ENCODE results near the gene UHRF2.
"Not testable (repeated sequence)": the region's sequence is repeated elsewhere in the genome, so short reads cannot be mapped to it uniquely, and the experiment has no call there.

Gene UHRF2

GRCh38 chr9:6428940-6429889, 16.2 kb downstream of the UHRF2 start:
- peak; percentile 28 for DNase-seq

- DNase-seq = no peak
Measured at GRCh38 chr9:6431038-6431437, 18.0 kb downstream of the UHRF2 start.

GRCh38 chr9:6433410-6433809, 20.4 kb downstream of the UHRF2 start:
- DNase-seq = no peak

- DNase-seq = no peak
Measured at GRCh38 chr9:6439051-6439703, 26.2 kb downstream of the UHRF2 start.

- DNase-seq = no peak
Measured at GRCh38 chr9:6440405-6440804, 27.4 kb downstream of the UHRF2 start.

GRCh38 chr9:6441269-6441668, 28.3 kb downstream of the UHRF2 start:
- no peak for DNase-seq

- DNase-seq = no peak
Measured at GRCh38 chr9:6443661-6444060, 30.7 kb downstream of the UHRF2 start.

GRCh38 chr9:6444128-6444527, 31.1 kb downstream of the UHRF2 start:
- DNase-seq = no peak

GRCh38 chr9:6449086-6449485, 36.1 kb downstream of the UHRF2 start:
- no peak for DNase-seq

- no peak for DNase-seq
Measured at GRCh38 chr9:6449645-6450044, 36.6 kb downstream of the UHRF2 start.

- DNase-seq = no peak
Measured at GRCh38 chr9:6450641-6451375, 37.8 kb downstream of the UHRF2 start.

GRCh38 chr9:6455292-6455691, 42.3 kb downstream of the UHRF2 start:
- DNase-seq = not testable (repeated sequence)

- not testable (repeated sequence) for DNase-seq
Measured at GRCh38 chr9:6458704-6459103, 45.7 kb downstream of the UHRF2 start.

GRCh38 chr9:6459718-6460117, 46.7 kb downstream of the UHRF2 start:
- no peak for DNase-seq

GRCh38 chr9:6460189-6460768, 47.3 kb downstream of the UHRF2 start:
- no peak for DNase-seq

- DNase-seq = no peak
Measured at GRCh38 chr9:6461619-6462018, 48.6 kb downstream of the UHRF2 start.

- DNase-seq = no peak
Measured at GRCh38 chr9:6467006-6467625, 54.1 kb downstream of the UHRF2 start.

- no peak for DNase-seq
Measured at GRCh38 chr9:6471231-6471850, 58.3 kb downstream of the UHRF2 start.

GRCh38 chr9:6473151-6473550, 60.2 kb downstream of the UHRF2 start:
- no peak for DNase-seq

GRCh38 chr9:6479959-6480358, 67.0 kb downstream of the UHRF2 start:
- DNase-seq = no peak

- no peak for DNase-seq
Measured at GRCh38 chr9:6484210-6484609, 71.2 kb downstream of the UHRF2 start.

- DNase-seq = no peak
Measured at GRCh38 chr9:6488395-6488794, 75.4 kb downstream of the UHRF2 start.
